Amniotic stem cell (primary cell): ENCODE data around the gene XIRP1.

Source experiments
- DNase-seq: peaks from one replicate; lab custom pipeline; 2025; lab: John Stamatoyannopoulos, UW

XIRP1 gene

DNA sequence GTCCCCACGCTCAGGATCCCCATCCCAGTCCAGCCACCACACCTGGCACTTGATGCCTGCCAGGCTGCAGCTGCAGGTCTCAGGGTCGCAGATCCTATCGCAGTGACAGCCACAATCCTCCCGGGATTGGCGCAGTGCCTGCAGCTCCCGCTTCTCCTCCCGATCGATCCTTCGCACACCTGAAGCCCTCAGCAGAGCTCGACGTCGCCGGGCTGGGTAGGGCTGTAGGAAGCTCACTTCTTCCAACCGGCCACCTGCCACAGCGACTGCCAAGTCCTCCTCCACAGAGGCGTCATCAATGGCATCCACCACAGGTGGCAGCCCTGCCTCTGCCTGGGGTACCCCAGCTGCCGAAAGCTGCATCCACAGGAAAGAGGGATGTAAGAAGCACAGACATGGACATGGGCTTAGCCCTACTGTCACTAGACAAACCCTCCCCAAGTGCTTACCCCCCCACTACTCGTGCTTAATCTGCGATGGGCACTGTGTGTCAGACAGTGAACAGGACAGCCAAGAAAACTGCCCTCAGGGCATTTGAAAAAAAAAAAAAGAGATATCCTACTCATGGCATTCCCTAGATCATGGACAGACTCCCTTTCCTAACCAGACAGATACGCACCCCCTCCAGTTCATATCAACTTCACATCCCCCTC, 48.2 kb downstream of the XIRP1 start:
- DNase-seq, result no peak

DNA sequence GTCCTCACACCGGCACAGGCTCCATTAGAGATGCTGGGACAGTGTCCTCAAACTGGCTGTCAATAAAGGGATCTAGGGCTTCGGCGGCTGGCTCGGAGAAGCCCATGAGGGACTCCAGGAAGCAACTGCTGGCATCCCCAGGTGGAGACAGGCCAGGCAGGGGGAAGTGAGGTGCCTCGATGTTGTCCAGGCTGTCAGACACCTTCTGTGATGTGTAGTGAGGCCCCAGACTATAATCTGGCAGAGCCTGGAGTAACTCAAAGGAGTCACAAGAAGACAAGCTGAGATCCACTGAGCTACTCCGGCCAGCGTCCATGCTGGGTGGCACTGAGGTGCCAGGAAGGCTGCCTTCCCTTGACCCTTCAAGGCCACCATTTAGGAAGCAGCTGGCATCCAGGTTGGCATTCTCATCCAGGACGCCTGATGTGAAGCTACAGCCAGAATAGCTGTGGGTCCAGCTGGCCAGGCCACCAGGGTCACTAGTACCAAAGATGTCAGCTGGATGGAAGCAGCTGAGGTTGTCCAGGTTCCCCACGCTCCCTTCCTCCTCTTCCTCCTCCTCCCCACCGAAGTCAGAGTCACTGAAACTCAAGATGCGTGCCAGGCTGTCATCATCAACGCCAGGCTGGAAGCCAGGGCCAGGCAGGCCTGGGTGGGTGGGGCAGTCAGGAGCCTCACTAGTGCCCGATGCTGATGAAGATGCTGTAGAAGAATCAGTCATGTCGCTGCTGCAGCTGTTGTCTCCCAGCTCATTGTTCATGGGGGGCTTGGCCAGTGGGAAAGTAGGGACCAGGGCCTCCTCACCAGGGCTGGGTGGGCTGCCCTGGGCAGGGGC, 49.1 kb downstream of the XIRP1 start:
- DNase-seq, result no peak

DNA sequence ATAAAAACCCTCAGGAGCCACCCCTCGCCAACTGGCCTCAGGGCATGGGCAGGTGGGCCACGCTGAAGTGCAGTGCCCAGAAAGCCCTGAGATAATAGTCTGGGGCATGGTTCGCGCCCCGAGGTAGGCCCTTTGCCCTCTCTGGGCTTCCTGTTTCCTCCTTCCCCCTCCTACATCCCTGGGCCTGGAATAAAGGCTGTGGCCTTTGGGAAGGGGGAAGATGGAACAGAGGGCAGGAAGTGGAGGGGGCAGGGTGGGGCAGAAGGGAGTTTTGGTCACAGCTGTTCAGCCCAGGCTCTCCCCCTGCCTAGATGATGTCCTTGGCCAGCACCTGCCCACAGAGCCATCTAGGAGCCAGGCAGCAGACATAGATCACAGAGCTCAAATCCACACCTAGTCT, 50.3 kb downstream of the XIRP1 start:
- no peak for DNase-seq

DNA sequence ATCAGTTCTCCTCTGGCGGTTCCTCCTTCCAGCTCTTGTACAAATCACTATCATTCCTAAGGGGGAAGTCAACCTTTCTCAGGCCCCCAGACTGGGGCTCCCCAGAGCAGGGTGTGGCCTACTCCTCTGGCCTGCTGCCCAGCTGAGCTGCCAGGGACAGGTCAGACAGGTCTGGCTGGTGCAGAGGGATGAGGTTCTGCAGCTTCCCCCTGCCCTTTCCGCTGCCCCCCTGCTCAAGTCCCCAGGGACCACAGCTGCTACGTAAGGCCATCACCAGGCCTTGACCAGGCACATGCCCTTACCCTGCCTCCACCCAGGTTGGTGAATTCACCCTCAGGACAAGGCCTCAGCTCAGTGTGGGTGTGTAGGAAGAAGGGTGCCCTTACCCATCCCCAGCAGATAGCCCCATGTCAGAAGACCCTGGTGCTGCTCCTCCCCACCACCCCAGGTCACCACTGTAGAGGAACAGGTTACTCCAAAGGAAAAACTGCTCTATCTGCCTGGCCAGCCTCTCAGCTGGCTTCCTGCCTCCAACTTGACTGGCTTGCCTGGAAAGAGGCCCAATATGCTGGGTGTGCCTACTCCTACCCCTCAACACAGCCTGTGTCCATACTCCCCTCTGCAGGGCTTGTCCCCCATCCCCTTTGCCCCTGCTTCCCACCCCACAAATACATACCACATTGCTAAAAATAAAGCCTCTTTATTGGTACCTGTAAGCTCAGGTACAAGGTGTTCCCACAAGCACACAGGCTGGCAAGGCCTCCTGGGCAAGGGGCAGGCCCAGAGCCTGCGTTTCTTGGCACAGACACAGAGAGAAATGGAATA, 51.0 kb downstream of the XIRP1 start:
- no peak for DNase-seq

DNA sequence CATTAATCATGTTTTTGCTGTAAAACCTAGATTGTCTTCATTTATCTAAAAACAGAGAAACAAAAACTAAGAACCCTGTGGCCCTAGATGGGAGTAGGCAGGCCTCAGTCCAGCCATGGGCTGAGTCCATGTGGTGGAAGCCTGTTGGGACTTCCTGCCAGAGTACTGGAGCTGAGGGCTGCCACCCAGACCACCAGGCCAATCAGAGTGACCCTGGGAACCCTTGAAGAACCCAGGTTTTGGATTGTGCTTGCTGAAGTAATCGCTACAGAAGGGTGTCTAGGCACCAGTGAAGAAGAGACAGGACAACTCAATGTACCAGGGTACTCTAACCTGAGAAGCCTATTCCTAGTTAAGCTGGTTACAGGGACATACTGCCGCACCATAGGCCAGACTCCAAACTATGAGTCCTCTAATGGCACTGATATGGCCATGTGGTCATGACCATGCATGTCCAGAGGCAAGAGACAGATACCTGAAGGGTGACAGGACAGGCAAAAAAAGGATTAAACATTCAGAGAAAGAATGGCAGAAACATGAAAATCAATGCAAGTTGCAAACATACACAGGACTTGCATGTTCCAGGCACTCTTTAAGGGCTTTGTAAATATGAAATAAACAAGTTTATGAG, 51.9 kb downstream of the XIRP1 start:
- no peak for DNase-seq

DNA sequence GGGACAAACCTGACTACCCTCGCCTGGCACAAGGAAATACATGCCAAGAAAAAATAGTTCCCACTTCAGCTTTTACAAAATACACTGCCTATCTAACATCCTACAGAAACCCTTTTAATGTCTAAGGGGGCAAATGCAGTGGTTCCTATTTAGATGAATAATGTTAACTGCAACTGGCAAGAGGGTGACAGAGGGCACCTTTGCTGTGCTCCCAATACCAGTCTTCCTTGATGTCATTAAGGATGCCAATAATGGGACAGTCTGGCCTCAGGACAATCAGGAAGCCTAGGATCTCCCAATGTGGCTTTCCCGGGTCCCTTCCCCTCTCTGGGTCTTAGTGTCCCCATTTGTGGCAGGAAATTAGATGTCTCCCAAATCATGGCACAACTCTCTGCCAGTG, 53.0 kb downstream of the XIRP1 start:
- no peak for DNase-seq

DNA sequence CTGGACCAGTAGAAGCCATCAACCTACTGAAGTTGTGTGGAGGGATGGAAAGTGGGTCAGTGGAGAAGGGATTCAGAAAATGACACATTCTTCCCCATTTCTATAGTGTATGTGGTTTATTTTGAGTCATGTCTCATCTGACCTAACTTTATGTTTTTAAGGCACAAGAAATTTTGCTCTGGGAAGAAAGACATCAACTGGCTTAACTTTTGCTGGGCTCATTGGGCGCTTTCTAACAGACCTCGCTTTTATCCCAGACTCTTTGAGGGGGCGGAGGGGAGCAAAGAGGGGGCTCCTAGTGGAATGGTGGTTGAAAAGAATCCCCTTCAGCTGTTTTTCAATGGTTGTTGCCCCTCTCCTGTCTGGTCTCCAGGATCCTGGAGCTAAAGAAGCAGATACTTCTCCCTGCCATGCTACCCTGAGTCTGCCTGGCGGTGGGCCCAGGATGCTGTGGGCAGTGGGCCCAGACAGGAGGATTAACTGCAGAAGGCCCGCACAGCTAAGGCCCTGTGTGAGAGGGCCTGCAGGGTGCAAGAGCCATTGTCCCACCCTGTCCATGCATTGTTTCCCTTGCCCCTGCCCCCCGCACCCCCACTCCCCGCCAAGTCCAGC, 53.5 kb downstream of the XIRP1 start:
- DNase-seq, result no peak

DNA sequence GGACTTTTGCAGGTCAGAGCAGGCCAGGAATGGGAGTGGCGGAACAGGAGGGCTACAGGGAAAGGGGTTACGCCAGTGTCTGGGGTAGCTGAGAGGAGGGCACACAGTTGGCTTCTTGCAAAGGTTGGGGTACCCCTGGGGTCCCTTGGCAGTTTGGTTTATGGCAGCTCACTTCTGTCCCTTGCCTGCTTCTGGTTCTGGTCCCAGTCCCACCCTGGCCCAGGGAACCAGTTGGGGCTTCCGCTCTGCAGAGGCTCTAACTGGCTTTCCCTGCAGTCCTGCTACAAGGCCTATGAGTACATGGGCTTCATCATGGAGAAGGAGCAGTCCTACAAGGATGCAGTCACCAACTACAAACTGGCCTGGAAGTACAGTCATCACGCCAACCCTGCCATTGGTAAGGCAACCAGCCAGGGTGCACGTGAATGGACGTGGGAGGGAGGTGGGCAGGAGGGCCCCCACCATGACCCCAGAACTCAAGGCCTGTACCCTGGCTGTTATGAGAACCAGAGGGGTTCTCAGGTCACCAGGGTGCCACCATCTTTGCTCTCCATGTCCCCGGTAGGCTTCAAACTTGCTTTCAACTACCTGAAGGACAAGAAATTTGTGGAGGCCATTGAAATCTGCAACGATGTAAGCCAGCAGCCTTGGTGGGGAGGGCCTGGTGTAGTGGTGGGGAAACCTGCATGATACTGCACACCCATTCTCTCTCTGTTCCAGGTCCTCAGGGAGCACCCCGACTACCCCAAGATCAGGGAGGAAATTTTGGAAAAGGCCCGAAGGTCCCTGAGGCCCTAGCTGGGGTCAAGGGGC, 54.2 kb downstream of the XIRP1 start:
- no peak for DNase-seq

DNA sequence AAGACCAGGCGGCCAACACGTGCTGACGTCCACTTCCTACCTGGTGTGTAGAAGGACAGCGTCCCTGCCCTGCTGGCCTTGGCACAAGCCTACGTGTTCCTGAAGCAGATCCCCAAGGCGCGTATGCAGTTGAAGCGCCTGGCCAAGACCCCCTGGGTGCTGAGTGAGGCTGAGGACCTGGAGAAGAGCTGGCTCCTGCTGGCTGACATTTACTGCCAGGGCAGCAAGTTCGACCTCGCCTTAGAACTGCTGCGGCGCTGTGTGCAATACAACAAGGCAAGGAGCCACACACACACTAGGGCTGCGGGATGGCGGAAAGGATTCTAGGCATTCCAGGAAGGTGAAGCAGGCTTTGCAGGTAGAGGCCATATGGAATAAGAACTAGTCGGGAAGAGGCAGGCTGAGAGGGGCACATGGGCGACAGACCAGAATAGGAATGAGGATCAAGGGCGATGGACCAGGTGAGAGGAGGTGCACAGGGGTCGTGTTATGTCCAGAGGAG, 54.9 kb downstream of the XIRP1 start:
- no peak for DNase-seq

DNA sequence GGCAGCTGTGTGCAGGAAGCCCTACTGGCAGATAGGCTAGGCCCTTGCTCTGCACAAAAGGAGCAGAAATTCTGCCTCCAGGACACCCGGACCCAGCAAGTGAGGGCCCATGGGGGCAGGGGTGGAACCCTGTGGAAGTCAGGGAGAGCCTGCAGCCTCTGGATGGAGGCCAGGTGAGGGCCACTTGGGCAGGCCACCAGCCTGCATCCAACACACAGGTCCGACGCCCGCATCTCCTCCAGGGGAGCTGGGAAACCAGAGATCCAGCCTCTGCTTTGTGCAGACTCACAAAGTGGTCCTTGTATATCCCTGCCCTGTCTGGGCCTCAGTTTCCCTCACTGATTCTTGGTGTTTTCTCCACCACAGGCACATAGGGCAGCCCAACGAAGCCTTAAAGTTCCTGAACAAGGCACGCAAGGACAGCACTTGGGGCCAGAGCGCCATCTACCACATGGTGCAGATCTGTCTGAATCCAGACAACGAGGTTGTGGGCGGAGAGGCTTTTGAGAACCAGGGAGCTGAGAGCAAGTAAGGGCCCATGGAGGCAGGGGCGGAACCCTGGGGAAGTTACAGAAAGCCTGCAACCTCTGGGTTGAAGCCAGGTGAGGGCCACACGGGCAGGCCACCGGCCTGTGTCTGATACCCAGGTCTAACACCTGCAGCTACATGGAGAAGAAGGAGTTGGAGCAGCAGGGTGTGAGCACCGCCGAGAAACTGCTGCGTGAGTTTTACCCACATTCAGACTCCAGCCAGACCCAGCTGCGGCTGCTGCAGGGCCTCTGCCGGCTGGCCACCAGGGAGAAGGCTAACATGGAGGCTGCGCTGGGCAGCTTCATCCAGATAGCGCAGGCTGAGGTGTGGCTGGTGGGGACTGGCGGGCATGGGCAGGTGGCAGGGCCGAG, 55.6 kb downstream of the XIRP1 start:
- no peak for DNase-seq

DNA sequence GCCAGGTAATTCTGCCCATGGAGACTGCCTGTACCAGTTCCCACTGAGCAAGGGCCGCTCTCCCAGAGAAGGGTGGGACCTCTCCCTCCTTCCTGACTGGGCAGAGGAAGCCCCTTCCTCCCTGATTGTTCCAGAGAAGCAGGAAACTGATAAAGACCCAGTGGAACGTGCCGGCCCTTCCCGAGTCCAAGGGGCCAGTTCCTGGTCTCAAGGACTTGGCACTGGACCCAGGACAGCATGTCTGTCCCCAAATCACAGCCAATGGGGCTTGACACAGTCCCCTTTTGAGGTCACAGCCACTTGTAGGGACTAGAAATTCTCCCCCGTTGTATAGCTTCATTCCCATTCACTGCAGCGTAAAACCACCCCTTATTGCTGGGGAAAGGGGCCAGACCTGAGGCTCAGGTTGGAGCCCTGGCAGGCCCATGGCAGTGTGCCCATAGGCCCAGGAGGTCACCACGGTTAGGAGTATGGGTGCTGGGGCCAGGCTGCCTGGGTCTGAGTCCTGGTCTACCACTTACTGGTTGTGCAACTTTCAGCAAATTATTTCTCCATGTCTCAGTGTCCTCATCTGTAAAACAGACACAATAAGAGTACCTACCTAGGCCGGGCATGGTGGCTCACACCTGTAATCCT, 57.1 kb downstream of the XIRP1 start:
- DNase-seq, result no peak

DNA sequence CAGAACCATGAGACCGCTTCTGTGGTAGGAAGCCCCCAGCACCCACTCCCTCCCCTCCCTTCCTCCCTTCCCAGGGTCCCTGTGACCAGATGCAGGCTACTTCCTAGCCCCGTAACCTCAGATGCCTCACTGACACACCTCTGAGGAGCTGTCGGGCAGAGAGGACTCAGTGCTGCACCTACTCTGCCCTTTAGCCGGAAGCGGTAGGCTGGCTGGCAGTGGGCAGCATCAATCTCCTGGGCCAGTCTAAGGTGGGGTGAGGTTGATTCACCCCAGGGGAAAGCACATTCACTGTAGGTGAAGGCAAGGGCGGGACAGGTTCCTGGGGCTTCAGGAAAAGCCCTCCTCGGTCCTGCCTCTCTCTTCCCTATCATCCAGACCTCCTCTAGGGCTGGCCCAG, 58.1 kb downstream of the XIRP1 start:
- DNase-seq, result no peak

DNA sequence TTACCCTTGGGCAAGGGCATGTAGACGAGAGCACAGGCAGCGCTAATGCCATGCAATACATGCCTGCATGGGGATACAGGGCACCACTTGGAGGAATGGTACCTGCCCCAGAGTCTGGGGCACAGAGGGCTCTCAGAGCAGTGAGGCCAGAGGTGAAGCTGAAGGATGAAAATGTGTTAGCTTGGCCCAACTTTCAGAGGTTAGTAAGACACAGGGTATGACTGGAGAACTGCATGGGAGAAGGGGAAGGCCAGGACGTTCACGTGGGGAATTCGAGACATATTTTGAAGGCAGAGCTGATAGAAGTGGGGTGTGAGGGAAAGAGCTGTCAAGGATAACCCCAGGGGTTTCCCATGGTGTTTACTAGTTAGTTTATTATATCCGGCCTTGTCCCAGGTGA, 58.6 kb downstream of the XIRP1 start:
- DNase-seq, result no peak
